Kidney epithelial cell (primary cell): ENCODE results near the gene ADD2. TPM values are rescaled to one million over a fixed set of nuclear protein-coding genes. Genes with fewer than 3 reads are reported as not detected.

Source experiments
- DNase-seq: peaks from one replicate; pipeline ENCODE4 v3.0.0-alpha.2; 2010; ENCODE audit warnings: low read depth
- H3K27me3 ChIP-seq: 2 replicates; pipeline ENCODE4 v1.6.0; 2011; ENCODE audit warnings: low read length; ENCODE audit not compliant: control insufficient read depth, insufficient read depth
- H3K36me3 ChIP-seq: 2 replicates; pipeline ENCODE4 v1.5.1; 2011; ENCODE audit warnings: low read length; ENCODE audit not compliant: control insufficient read depth, insufficient read depth
- H3K4me3 ChIP-seq: 2 replicates; pipeline ENCODE4 v1.5.1; 2011; ENCODE audit warnings: low read depth, mild to moderate bottlenecking, control low read depth, low read length
- CTCF ChIP-seq: IDR thresholded peaks from 2 replicates; pipeline ENCODE4 v1.5.1; 2011; ENCODE audit warnings: mild to moderate bottlenecking, moderate library complexity, low read length, control low read depth, inconsistent platforms; ENCODE audit not compliant: insufficient read depth, poor library complexity, severe bottlenecking
- total RNA-seq: library from RNA; depleted of rRNA; stranded (reverse); fragments of >200 nt; gene quantifications from 2 replicates; pipeline ENCODE4 v1.2.3, GENCODE V29; 2015

ADD2 gene
- total RNA-seq, 1 donor from 2014 or later = 9.9 TPM

- H3K27me3 ChIP-seq = no peaks in the 10 kb centered on the region
These were observed 15.6 kb downstream of the ADD2 start for GRCh38 chr2:70752396-70752795.

GRCh38 chr2:70751881-70752280 is 16.1 kb downstream of the ADD2 start:
- DNase-seq = no peak
- no peaks in the 10 kb centered on the region for H3K36me3 ChIP-seq
- TF ChIP-seq CTCF = no peak
- no peak overlapping the region for H3K4me3 ChIP-seq
- no peaks in the 10 kb centered on the region for H3K27me3 ChIP-seq

More at GRCh38 chr2:70752396-70752795, 15.6 kb downstream of the ADD2 start:
- no peak for TF ChIP-seq CTCF
- H3K36me3 ChIP-seq = no peaks in the 10 kb centered on the region
- no peak for DNase-seq
- no peak overlapping the region for H3K4me3 ChIP-seq

- Histone ChIP-seq H3K36me3 (no peaks in the 10 kb centered on the region), H3K4me3 (no peak overlapping the region), H3K27me3 (no peaks in the 10 kb centered on the region)
- no peak for TF ChIP-seq CTCF
- DNase-seq = no peak
These were observed 17.7 kb downstream of the ADD2 start for GRCh38 chr2:70750320-70750719.

GRCh38 chr2:70748002-70748784 is 19.8 kb downstream of the ADD2 start:
- no peaks in the 10 kb centered on the region for H3K36me3 ChIP-seq
- TF ChIP-seq CTCF = no peak
- DNase-seq = no peak
- no peak overlapping the region for H3K4me3 ChIP-seq
- H3K27me3 ChIP-seq = no peaks in the 10 kb centered on the region

GRCh38 chr2:70747284-70747683 is 20.7 kb downstream of the ADD2 start:
- Histone ChIP-seq H3K27me3 (no peaks in the 10 kb centered on the region), H3K4me3 (no peak overlapping the region), H3K36me3 (no peaks in the 10 kb centered on the region)
- DNase-seq = no peak
- no peak for TF ChIP-seq CTCF
